Stimulated activated CD8-positive, alpha-beta memory T cell treated with anti-CD3 and anti-CD28 coated beads, Interleukin-7, amount 100 ng/mL, for 24 hours (primary cell): ENCODE results near the gene WNT9A.
"Not testable (repeated sequence)": the region's sequence is repeated elsewhere in the genome, so short reads cannot be mapped to it uniquely, and the experiment has no call there.

Experiments
- DNase-seq: peaks from one replicate; pipeline ENCODE4 v3.0.0-alpha.2; 2020; ENCODE audit warnings: low read depth

Gene WNT9A

GRCh38 chr1:227886503-227886961 lies 61.2 kb downstream of the WNT9A start:
- no peak for DNase-seq

DNA sequence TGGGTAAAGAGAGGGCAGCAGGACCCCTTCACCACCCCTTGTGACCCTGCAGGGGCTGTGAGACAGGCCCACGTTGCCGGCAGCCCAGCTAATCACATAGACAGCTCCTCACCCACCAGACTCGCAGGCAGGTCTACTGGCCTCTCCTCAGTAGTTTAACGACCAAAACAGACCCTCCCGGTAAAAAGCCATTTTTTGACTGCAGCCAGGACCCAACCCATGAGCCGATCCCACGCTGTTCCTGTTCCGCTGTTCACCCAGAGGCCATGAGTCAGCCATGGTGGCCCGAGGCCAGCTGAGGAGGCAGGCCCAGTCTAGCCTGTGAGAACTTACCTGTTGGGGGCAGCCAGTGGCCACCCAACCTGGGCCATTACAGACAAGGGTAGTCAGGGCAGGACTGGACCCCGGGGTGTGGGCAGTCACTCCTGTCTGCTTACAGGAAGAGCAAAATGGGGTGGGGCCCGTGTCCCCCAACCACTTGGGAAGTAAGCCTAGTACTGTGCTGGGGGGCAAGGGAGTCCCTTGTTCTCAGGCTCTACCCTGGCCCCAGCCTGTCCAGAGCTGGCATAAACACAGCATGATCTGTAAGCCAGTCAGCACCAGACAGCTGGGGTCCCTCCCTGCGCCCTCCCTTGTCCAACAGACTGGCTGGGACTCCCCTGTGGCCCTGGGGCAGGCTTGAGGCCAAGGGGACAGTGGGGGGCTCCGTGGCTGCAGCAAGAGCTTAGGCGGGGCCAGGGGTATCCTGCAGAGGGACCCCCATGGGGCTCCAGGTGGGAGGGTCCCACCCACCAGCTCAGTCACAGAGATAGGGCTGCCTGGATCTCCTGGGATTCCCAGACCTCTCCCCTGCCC lies 61.9 kb downstream of the WNT9A start:
- no peak for DNase-seq

DNA sequence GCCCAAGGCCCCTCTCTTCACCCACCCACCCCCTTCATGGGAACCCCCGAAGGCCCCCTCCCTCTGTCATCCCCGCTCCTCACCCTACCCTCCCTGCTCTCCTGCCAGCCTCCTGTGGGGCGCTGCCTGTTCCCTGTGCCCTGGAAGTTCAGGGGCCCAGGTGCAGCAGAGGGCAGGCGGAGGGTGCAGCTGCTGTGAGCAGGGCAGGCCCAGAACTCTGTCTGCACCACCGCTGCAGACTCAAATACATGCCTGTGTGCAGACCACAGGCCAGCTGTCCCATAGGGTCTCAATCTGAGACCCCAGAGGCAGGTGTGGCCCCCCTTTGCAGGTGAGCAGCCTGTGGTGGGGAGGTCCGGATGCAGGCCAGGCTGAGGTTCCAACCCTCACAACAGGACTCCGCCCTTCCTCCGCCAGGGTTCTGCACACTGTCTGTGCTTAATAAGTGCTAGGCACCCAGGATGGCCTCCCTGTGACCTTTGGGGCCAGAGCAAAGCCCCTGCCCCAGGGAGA lies 62.5 kb downstream of the WNT9A start:
- no peak for DNase-seq

GRCh38 chr1:227884370-227885134 lies 63.2 kb downstream of the WNT9A start:
- no peak for DNase-seq

DNA sequence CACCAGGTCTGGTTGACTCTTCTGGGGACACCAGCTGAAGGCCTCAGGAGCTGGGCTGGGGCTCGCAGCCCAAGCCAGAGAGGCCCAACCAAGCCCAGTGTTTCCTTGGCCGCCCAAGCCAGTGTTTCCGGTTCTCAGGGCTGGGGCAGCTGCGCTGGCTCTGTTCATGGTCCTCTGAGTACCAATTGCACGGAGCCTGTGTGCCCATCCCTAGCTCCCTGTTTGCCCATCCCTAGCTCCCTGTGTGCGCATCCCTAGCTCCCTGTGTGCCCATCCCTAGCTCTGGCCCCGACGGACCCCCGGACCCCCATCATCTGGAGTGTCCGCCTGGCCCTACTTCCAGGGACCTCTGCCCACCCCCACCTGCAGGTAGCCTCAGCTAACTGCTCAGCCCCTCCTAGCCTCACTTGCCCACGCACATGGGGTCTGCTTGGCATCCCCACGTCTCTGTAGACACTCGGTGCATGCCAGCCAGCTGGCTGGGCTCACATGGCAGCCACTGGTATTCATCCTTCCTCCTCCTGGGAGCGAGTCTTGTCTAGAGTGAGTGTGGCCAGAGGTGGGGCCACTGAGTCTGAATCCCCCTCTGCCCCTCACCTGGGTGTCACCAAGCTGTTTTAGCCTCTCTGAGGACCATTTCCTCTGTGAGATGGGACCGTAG lies 64.0 kb downstream of the WNT9A start:
- no peak for DNase-seq

DNA sequence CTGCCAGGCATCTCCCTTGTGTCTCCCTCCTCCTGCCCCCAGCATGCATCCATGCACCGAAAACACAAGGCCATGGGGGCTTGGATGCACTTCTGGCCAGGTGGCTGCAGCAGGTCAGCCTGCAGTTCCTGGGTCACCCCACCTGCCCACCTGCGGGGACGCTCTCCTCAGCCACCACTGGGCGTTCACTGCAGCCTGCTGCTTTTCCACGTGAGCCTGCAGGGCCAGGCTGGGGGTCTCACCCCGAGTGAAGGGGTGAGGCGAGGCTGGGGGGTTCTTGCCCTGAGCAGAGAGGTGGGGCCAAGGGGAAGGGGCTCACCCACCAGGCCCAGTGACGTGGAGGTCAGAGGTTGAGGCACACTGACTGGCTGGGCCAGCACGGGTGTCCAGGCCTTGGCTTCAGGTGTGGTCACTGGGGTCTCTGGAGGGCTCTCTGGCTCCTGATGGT lies 64.6 kb downstream of the WNT9A start:
- no peak for DNase-seq

DNA sequence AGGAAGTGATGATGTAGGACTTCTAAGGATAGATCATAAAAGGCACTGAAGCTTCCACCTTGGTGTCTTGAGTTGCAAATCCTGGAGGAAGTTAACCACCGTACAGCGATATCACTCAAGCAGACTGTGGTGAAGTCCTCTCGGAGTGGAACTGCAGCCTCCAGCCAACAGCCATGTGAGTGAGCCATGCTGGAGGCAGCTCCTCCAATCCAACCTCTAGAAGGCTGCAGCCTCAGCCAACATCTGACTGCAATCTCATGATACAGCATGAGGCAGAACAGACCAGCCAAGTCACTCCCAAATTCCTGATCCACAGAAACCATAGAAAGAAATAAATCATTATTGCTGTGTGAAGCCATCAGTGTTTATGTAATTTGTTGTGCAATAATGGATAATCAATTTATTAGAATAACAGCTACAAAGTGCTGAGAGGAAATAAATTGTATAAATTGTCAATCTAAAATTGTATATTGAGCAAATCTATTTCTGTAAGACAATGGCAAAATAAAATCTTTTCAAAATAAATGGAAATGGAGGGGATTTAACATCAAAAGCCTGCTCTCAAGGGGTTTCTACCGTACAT lies 67.3 kb downstream of the WNT9A start:
- no peak for DNase-seq

DNA sequence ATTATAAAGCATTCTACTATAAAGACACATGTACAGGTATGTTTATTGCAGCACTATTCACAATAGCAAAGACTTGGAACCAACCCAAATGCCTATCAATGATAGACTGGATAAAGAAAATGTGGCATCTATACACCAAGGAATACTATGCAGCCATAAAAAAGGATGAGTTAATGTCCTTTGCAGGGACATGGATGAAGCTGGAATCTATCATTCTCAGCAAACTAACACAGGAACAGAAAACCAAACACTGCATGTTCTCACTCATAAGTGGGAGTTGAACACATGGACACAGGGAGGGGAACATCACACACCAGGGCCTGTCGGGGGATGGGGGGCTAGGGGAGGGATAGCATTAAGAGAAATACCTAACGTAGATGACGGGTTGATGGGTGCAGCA lies 69.9 kb downstream of the WNT9A start:
- DNase-seq = not testable (repeated sequence)

DNA sequence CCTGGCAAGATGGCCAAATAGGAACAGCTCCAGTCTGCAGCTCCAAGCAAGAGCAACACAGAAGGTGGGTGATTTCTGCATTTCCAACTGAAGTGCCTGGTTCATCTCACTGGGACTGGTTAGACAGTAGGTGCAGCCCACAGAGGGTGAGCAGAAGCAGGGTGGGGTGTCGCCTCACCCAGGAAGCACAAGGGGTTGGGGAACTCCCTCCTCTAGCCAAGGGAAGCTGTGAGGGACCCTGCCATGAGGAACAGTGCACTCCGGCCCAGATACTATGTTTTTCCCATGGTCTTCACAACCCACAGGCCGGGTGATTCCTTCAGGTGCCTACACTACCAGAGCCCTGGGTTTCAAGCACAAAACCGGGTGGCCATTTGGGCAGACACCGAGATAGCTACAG lies 75.8 kb downstream of the WNT9A start:
- DNase-seq = not testable (repeated sequence)

- DNase-seq = no peak
Measured at GRCh38 chr1:227870366-227870765, 77.4 kb downstream of the WNT9A start.

GRCh38 chr1:227869851-227870305 lies 77.9 kb downstream of the WNT9A start:
- DNase-seq = no peak

- DNase-seq = no peak
Measured at GRCh38 chr1:227869279-227869842, 78.4 kb downstream of the WNT9A start.
